Spleen (tissue), 7 donors: Measurements from ENCODE around the gene SLN.

Source experiments
- CTCF ChIP-seq, 11 experiments: fragments of 200-600 bp in 7 of 11; fragments of 450-650 bp in 4 of 11; sonication (generic) in 4 of 11; IDR thresholded peaks in 8 of 11; conservative IDR thresholded peaks in 3 of 11; 1 replicate in 7 of 11; 2 replicates in 4 of 11; pipeline versions ENCODE4 v1.4.0 to v1.8.0; 2016 to 2021; ENCODE audit warnings: antibody characterized with exemption in 11 of 11, inconsistent platforms in 4 of 11, mild to moderate bottlenecking in 1 of 11
- POLR2AphosphoS5 ChIP-seq, 3 donors: sonication (generic); formaldehyde crosslinking; IDR thresholded peaks; one replicate each; pipeline ENCODE4 v1.5.1; 2017; ENCODE audit warnings: antibody characterized with exemption in 3 of 3
- donor health status: DM: no; HTN: no; CAD: no; lungs with moderate emphysema.
- donor health status: DM: no; HTN: no; CAD: no.
- donor health status: DM: no; HTN: no; CAD: no.

GRCh38 chr11:107713009-107713408 is 1.2 kb upstream of the SLN start:
- TF ChIP-seq CTCF (IDR thresholded peaks at IDR 0.05 in 8 of 11, conservative IDR thresholded peaks at IDR 0.05 in 3 of 11), result no peak
- no peak for TF ChIP-seq POLR2AphosphoS5 (IDR thresholded peaks at IDR 0.05)
